Body of pancreas (tissue), 4 donors: ENCODE data around the gene RAD9B. TPM values are rescaled to one million over a fixed set of nuclear protein-coding genes. Genes with fewer than 3 reads are reported as not detected.
A peak's percentile ranks its signal among the peaks of the same experiment; 100 is the strongest.

Source experiments
- ATAC-seq: fragments of 150-250 bp; one replicate; pipeline ENCODE4 v1.9.1; 2016
- DNase-seq, 4 donors: peaks; one replicate each; pipeline ENCODE4 v3.0.0-alpha.2; 2019
- H3K27ac ChIP-seq, 4 donors: fragments of 200-600 bp; sonication (generic); 1 replicate in 3 of 4; 2 replicates in 1 of 4; pipeline versions ENCODE4 v1.5.1 to v1.6.1; 2016 to 2019; ENCODE audit warnings: mild to moderate bottlenecking in 1 of 4, mixed read lengths in 1 of 4, moderate library complexity in 1 of 4
- H3K27me3 ChIP-seq, 2 donors: fragments of 200-600 bp; sonication (generic); one replicate each; pipeline ENCODE4 v1.6.0; 2016; ENCODE audit warnings: mild to moderate bottlenecking in 1 of 2
- H3K36me3 ChIP-seq, 2 donors: fragments of 200-600 bp; sonication (generic); replicated peaks in 1 of 2; 2 replicates each; pipeline ENCODE4 v1.5.1; 2016; ENCODE audit warnings: low read depth in 2 of 2; ENCODE audit not compliant: insufficient read depth in 1 of 2
- H3K4me1 ChIP-seq: fragments of 200-600 bp; sonication (generic); one replicate; pipeline ENCODE4 v1.6.0; 2016
- H3K4me3 ChIP-seq, 2 donors: fragments of 200-600 bp; sonication (generic); 1 replicate in 1 of 2; 2 replicates in 1 of 2; pipeline ENCODE4 v1.5.1; 2016 to 2019
- H3K9me3 ChIP-seq, 3 donors: fragments of 200-600 bp; sonication (generic); 1 replicate in 2 of 3; 2 replicates in 1 of 3; pipeline ENCODE4 v1.5.1; 2016
- CTCF ChIP-seq, 7 experiments: fragments of 450-650 bp in 4 of 7; fragments of 200-600 bp in 3 of 7; sonication (generic) in 3 of 7; IDR thresholded peaks; one replicate each; pipeline ENCODE4 v1.5.1; 2016 to 2019; ENCODE audit warnings: antibody characterized with exemption in 7 of 7
- POLR2A ChIP-seq, 3 donors: fragments of 450-650 bp; IDR thresholded peaks; one replicate each; pipeline ENCODE4 v1.6.1; 2016; ENCODE audit warnings: antibody characterized with exemption in 3 of 3, mild to moderate bottlenecking in 2 of 3
- WGBS, 2 donors: methylation state at CpG; one replicate each; pipeline ENCODE4 v1.1.5; 2017; 5-methylcytosine and 5-hydroxymethylcytosine counted together
- intact Hi-C: fragments of 100-400 bp; cut with DNase I; formaldehyde crosslinking; loops from one replicate; pipeline ENCODE4 v1.15.1; 2023
- total RNA-seq, 2 donors: library from RNA; depleted of rRNA; stranded (reverse); fragments of >200 nt; gene quantifications; one replicate each; pipeline ENCODE4 v1.1.0, GENCODE V29; 2016

RAD9B gene
- total RNA-seq, 2 donors from 2014 or later: 2.3 TPM; not detected in 1

GRCh38 chr12:110498984-110499706 lies 3.0 kb upstream of the RAD9B start:
- no peak for ATAC-seq
- Histone ChIP-seq H3K36me3 (peaks cover 0 to 9% of the 10 kb centered on the region in 2 donors), H3K27ac (peak overlapping the region in 1 of 4 donors; percentile 33), H3K9me3 (no peaks in the 10 kb centered on the region), H3K4me1 (peaks cover 27% of the 10 kb centered on the region), H3K4me3 (no peak overlapping the region), H3K27me3 (no peaks in the 10 kb centered on the region)
- intact Hi-C loops: no loop called here
- TF ChIP-seq POLR2A (IDR thresholded peaks at IDR 0.05) (no peak), CTCF (IDR thresholded peaks at IDR 0.05) (no peak)
- DNase-seq: no peak
- WGBS, 2 donors: 43 to 45% methylated on average over 4 of the region's 4 CpGs

- ATAC-seq (peak; percentile 8), DNase-seq (peak in 3 of 4 donors; percentile 44 to 66 (median 59))
- intact Hi-C loops: no loop called here
- TF ChIP-seq CTCF (IDR thresholded peaks at IDR 0.05) (no peak), POLR2A (IDR thresholded peaks at IDR 0.05) (no peak)
- Histone ChIP-seq H3K4me3 (peak overlapping the region; percentile 79 to 93), H3K9me3 (no peaks in the 10 kb centered on the region), H3K4me1 (peaks cover 27% of the 10 kb centered on the region), H3K27ac (peak overlapping the region; percentile 78 to 94 (median 84)), H3K36me3 (no peaks in the 10 kb centered on the region), H3K27me3 (no peaks in the 10 kb centered on the region)
- WGBS, 2 donors: 0 to 1% methylated on average over 14 to 17 of the region's 17 CpGs
Observed at GRCh38 chr12:110501399-110501751, 756 bp upstream of the RAD9B start.

GRCh38 chr12:110503432-110503831 lies 1.3 kb downstream of the RAD9B start:
- no peaks in the 10 kb centered on the region for H3K9me3 ChIP-seq
- H3K4me3 ChIP-seq: no peak overlapping the region
- H3K36me3 ChIP-seq: no peaks in the 10 kb centered on the region
- intact Hi-C loops: no loop called here
- TF ChIP-seq CTCF (IDR thresholded peaks at IDR 0.05) (no peak), POLR2A (IDR thresholded peaks at IDR 0.05) (no peak)
- 52 to 53% methylated on average over 1 of the region's 1 CpG for WGBS, 2 donors
- no peak overlapping the region for H3K27ac ChIP-seq
- peaks cover 27% of the 10 kb centered on the region for H3K4me1 ChIP-seq
- no peak for ATAC-seq
- DNase-seq: no peak
- H3K27me3 ChIP-seq: no peaks in the 10 kb centered on the region

- intact Hi-C loops: no loop called here
- Histone ChIP-seq H3K27ac (no peak overlapping the region), H3K4me1 (peaks cover 13% of the 10 kb centered on the region), H3K36me3 (no peaks in the 10 kb centered on the region), H3K4me3 (no peak overlapping the region), H3K27me3 (no peaks in the 10 kb centered on the region), H3K9me3 (no peaks in the 10 kb centered on the region)
- ATAC-seq (no peak), DNase-seq (no peak)
- TF ChIP-seq POLR2A (IDR thresholded peaks at IDR 0.05) (no peak), CTCF (IDR thresholded peaks at IDR 0.05) (no peak)
- 65 to 70% methylated on average over 3 of the region's 3 CpGs for WGBS, 2 donors
Observed at GRCh38 chr12:110505332-110505731, 3.2 kb downstream of the RAD9B start.

- TF ChIP-seq POLR2A (IDR thresholded peaks at IDR 0.05) (no peak), CTCF (IDR thresholded peaks at IDR 0.05) (no peak)
- H3K27ac ChIP-seq: no peak overlapping the region
- H3K36me3 ChIP-seq: no peaks in the 10 kb centered on the region
- ATAC-seq (no peak), DNase-seq (no peak)
- peaks cover 6% of the 10 kb centered on the region for H3K4me1 ChIP-seq
- H3K9me3 ChIP-seq: no peaks in the 10 kb centered on the region
- intact Hi-C loops: no loop called here
- H3K27me3 ChIP-seq: no peaks in the 10 kb centered on the region
- H3K4me3 ChIP-seq: no peak overlapping the region
- WGBS, 2 donors: 76 to 81% methylated on average over 4 of the region's 4 CpGs
Observed at GRCh38 chr12:110508071-110508586, 6.0 kb downstream of the RAD9B start.
